IgD-negative memory B cell (primary cell): ENCODE measurements around the gene P2RX3. TPM values are rescaled to one million over a fixed set of nuclear protein-coding genes. Genes with fewer than 3 reads are reported as not detected.

ENCODE experiments used
- H3K27ac Mint-ChIP-seq, 3 donors: one replicate each; pipeline ENCODE4 v1.8.0; 2020 to 2022; ENCODE audit warnings: mild to moderate bottlenecking in 3 of 3, mixed read lengths in 3 of 3, moderate library complexity in 1 of 3
- H3K27me3 Mint-ChIP-seq: one replicate; pipeline ENCODE4 v1.8.0; 2021; ENCODE audit warnings: mixed read lengths
- H3K36me3 Mint-ChIP-seq: one replicate; pipeline ENCODE4 v1.8.0; 2020; ENCODE audit warnings: mild to moderate bottlenecking, mixed read lengths
- H3K4me1 Mint-ChIP-seq, 3 donors: one replicate each; pipeline ENCODE4 v1.8.0; 2020 to 2022; ENCODE audit warnings: mixed read lengths in 3 of 3, mild to moderate bottlenecking in 1 of 3
- H3K4me3 Mint-ChIP-seq, 4 donors: one replicate each; pipeline ENCODE4 v1.8.0; 2020 to 2022; ENCODE audit warnings: mild to moderate bottlenecking in 4 of 4, mixed read lengths in 4 of 4, moderate library complexity in 3 of 4
- H3K9me3 Mint-ChIP-seq, 3 donors: one replicate each; pipeline ENCODE4 v1.8.0; 2020 to 2021; ENCODE audit warnings: mixed read lengths in 3 of 3, mild to moderate bottlenecking in 1 of 3
- polyA plus RNA-seq: library from polyadenylated mRNA; unstranded; fragments of 300-500 nt; fragmentation: Illumina TruSeq; gene quantifications from one replicate; pipeline ENCODE4 v1.2.3, GENCODE V29; 2021

The P2RX3 gene
- polyA plus RNA-seq, 1 donor from 2014 or later, result not detected

DNA sequence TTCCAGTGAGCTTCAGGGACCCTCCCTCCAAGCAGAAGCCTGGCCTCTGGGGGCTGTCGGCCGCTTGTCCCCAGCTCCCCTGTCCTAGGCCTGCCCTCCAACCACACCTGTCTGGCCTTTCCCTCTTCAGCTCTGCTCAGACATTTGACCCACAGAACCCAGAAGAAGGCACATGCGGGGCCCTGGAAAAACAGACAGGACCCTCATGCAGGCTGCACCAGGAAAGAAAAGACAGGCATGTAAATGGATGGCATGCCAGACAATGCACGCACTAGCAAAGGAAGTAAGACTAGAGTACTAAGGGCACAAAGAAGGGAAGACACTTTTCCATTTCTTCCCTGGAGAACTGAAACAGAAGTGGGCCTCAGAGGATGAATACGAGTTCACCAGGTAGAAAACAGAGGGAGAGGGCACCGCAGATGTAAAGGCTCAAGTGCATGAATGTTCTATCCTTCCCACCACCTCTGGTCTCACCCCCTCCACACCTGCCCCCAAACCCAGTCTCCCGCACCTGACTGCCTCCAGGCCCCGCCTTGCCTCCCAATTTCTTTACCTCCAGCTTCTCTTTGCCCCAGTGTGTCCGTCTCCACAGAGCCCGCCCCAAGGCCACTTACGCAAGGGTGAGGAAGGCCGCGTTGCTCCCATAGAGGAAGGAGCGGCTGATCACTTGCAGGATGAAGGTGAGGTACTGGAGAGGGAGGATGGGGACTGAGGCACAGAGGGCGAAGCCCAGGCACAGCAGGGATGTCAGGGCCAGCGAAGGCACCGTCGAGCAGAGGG lies 71.4 kb downstream of the P2RX3 start:
- Mint-ChIP-seq H3K27ac (peak overlapping the region in 1 of 3 donors; percentile 69), H3K36me3 (peaks cover 15% of the 10 kb centered on the region), H3K27me3 (no peaks in the 10 kb centered on the region)

GRCh38 chr11:57410287-57410686 lies 72.1 kb downstream of the P2RX3 start:
- Mint-ChIP-seq H3K27ac (peak overlapping the region in 1 of 3 donors; percentile 69), H3K4me1 (no peaks in the 10 kb centered on the region), H3K9me3 (peaks cover 0 to 1% (median 0%) of the 10 kb centered on the region in 3 donors), H3K36me3 (peaks cover 15% of the 10 kb centered on the region), H3K27me3 (no peaks in the 10 kb centered on the region), H3K4me3 (no peak overlapping the region)

More for the DNA sequence above, 71.4 kb downstream of the P2RX3 start:
- H3K9me3 Mint-ChIP-seq, result peaks cover 0 to 1% (median 0%) of the 10 kb centered on the region in 3 donors
- H3K4me1 Mint-ChIP-seq, result no peaks in the 10 kb centered on the region
- no peak overlapping the region for H3K4me3 Mint-ChIP-seq

DNA sequence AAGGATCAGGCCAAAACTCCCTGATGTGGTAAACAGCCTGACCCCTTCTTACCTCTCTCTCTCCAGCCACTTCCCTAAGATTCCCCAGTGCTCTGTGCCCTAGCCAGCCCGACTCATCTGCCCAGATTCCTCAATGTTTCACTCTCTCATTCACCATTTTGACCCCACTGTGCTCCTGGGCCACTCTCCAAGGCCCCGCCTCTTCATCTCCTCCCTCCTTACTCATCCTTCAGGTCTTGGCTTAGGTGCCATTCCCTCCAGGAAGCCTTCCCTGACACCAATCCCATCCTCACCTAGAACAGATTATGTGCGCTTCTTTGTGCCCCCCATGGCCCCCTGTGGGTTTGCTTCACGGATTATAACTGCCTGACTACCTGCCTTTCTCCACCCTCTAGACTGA lies 75.5 kb downstream of the P2RX3 start:
- H3K27me3 Mint-ChIP-seq, result no peaks in the 10 kb centered on the region
- H3K27ac Mint-ChIP-seq, result no peak overlapping the region
- H3K36me3 Mint-ChIP-seq, result peaks cover 13% of the 10 kb centered on the region
- peaks cover 0 to 1% (median 0%) of the 10 kb centered on the region in 3 donors for H3K9me3 Mint-ChIP-seq
- H3K4me1 Mint-ChIP-seq, result no peaks in the 10 kb centered on the region
- no peak overlapping the region for H3K4me3 Mint-ChIP-seq

DNA sequence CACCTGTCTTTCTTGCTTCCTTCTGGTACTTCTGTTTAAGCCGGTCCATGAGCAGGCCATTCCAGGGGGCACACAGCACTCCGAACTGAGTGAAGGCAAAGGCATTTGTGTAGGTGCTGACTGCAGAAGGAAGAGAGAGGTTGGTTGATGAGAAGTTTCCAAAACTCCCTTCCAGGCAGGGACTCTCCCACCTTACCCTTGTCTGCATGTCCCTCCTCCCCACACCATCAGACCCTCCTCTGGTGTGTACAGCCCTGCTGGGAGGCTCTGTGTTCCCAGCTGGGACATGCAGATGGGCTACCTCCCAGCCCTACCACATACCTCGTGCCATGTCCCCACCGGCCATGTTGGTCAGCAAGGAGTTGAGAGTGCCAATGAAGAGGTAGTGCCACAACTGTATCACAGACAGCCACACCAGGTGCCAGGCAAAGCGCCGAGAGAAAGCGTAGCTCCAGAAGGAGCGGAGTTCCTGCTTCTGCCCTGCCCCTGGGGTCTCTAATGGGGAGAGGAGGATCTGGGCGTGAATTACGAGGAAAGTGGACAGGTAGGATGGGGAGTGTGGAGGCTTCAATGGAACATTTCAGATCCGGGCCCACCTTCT lies 76.6 kb downstream of the P2RX3 start:
- Mint-ChIP-seq H3K9me3 (peaks cover 0 to 1% (median 0%) of the 10 kb centered on the region in 3 donors), H3K27ac (peak overlapping the region in 1 of 3 donors; percentile 75), H3K36me3 (peaks cover 12% of the 10 kb centered on the region), H3K4me1 (no peaks in the 10 kb centered on the region), H3K27me3 (no peaks in the 10 kb centered on the region), H3K4me3 (no peak overlapping the region)

- H3K36me3 Mint-ChIP-seq, result peaks cover 14% of the 10 kb centered on the region
These were observed 78.3 kb downstream of the P2RX3 start for GRCh38 chr11:57416436-57416835.

GRCh38 chr11:57417056-57417455 lies 78.9 kb downstream of the P2RX3 start:
- peaks cover 12% of the 10 kb centered on the region for H3K36me3 Mint-ChIP-seq
- H3K27me3 Mint-ChIP-seq, result peaks cover 1% of the 10 kb centered on the region
- H3K4me3 Mint-ChIP-seq, result no peak overlapping the region
- peaks cover 0 to 2% (median 0%) of the 10 kb centered on the region in 3 donors for H3K4me1 Mint-ChIP-seq
- no peak overlapping the region for H3K27ac Mint-ChIP-seq
- H3K9me3 Mint-ChIP-seq, result no peaks in the 10 kb centered on the region

More at GRCh38 chr11:57416436-57416835, 78.3 kb downstream of the P2RX3 start:
- Mint-ChIP-seq H3K27me3 (peaks cover 1% of the 10 kb centered on the region), H3K27ac (no peak overlapping the region), H3K4me1 (peaks cover 0 to 2% (median 0%) of the 10 kb centered on the region in 3 donors), H3K9me3 (no peaks in the 10 kb centered on the region), H3K4me3 (no peak overlapping the region)

DNA sequence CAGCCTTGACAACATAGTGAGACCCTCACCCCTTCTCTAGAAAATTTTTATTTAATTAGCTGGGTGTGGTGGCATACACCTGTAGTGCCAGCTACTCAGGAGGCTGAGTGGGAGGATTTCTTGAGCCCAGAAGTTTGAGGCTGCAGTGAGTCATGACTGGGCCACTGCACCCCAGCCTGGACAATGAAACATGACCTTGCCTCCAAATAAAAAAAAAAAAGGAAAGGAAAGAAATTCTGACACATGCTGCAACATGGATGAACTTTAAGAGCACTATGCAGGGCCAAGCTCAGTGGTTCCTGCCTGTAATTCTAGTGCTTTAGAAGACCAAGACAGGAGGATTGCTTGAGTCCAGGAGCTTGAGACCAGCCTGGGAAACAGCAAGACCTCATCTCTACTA lies 80.0 kb downstream of the P2RX3 start:
- H3K9me3 Mint-ChIP-seq, result no peaks in the 10 kb centered on the region
- H3K36me3 Mint-ChIP-seq, result peaks cover 11% of the 10 kb centered on the region
- no peak overlapping the region for H3K27ac Mint-ChIP-seq
- H3K4me3 Mint-ChIP-seq, result no peak overlapping the region
- H3K4me1 Mint-ChIP-seq, result peaks cover 0 to 2% (median 2%) of the 10 kb centered on the region in 3 donors
- peaks cover 1% of the 10 kb centered on the region for H3K27me3 Mint-ChIP-seq

- Mint-ChIP-seq H3K36me3 (peaks cover 9% of the 10 kb centered on the region), H3K9me3 (no peaks in the 10 kb centered on the region), H3K27ac (peak overlapping the region in 1 of 3 donors; percentile 67), H3K4me3 (no peak overlapping the region), H3K27me3 (peaks cover 1% of the 10 kb centered on the region), H3K4me1 (peaks cover 2 to 4% (median 2%) of the 10 kb centered on the region in 3 donors)
These were observed 81.0 kb downstream of the P2RX3 start for GRCh38 chr11:57419146-57419545.

- Mint-ChIP-seq H3K9me3 (no peaks in the 10 kb centered on the region), H3K36me3 (peaks cover 9% of the 10 kb centered on the region), H3K4me1 (peaks cover 9 to 16% (median 16%) of the 10 kb centered on the region in 3 donors), H3K27me3 (peaks cover 1% of the 10 kb centered on the region), H3K4me3 (no peak overlapping the region), H3K27ac (no peak overlapping the region)
These were observed 82.9 kb downstream of the P2RX3 start for GRCh38 chr11:57421066-57421465.

GRCh38 chr11:57421805-57422204 lies 83.7 kb downstream of the P2RX3 start:
- peaks cover 9% of the 10 kb centered on the region for H3K36me3 Mint-ChIP-seq
- H3K4me3 Mint-ChIP-seq, result no peak overlapping the region
- H3K4me1 Mint-ChIP-seq, result peaks cover 15 to 22% (median 22%) of the 10 kb centered on the region in 3 donors
- H3K9me3 Mint-ChIP-seq, result no peaks in the 10 kb centered on the region
- peaks cover 1% of the 10 kb centered on the region for H3K27me3 Mint-ChIP-seq
- no peak overlapping the region for H3K27ac Mint-ChIP-seq

Other genes with a start within 250 kb of the P2RX3 start
- gene LRRC55, start 156.4 kb upstream of the P2RX3 start, polyA plus RNA-seq, result not detected
- not detected for gene APLNR, start 101.1 kb upstream of the P2RX3 start, polyA plus RNA-seq
- 5.5 TPM for gene TNKS1BP1, start 13.4 kb upstream of the P2RX3 start, polyA plus RNA-seq
- gene SSRP1, start 2.5 kb upstream of the P2RX3 start, polyA plus RNA-seq, result 34.0 TPM
- not detected for gene PRG3, start 42.8 kb downstream of the P2RX3 start, polyA plus RNA-seq
- not detected for gene PRG2, start 52.3 kb downstream of the P2RX3 start, polyA plus RNA-seq
- 15.8 TPM for gene SLC43A3, start 88.8 kb downstream of the P2RX3 start, polyA plus RNA-seq
- gene RTN4RL2, start 122.2 kb downstream of the P2RX3 start, polyA plus RNA-seq, result 0.14 TPM
- gene SLC43A1, start 177.3 kb downstream of the P2RX3 start, polyA plus RNA-seq, result 7.2 TPM
- gene TIMM10, start 192.4 kb downstream of the P2RX3 start, polyA plus RNA-seq, result 63.5 TPM
- 0.14 TPM for gene SMTNL1, start 199.2 kb downstream of the P2RX3 start, polyA plus RNA-seq
- 208 TPM for gene UBE2L6, start 229.3 kb downstream of the P2RX3 start, polyA plus RNA-seq